Endodermal cell (in vitro differentiated cells): ENCODE data around the gene SREBF1. TPM values are rescaled to one million over a fixed set of nuclear protein-coding genes. Genes with fewer than 3 reads are reported as not detected.

Experiments
- DNase-seq: peaks from one replicate; pipeline ENCODE4 v3.0.0-alpha.2; 2017
- H3K27ac ChIP-seq: 2 replicates; pipeline ENCODE4 v1.5.1; 2013; ENCODE audit warnings: mild to moderate bottlenecking, low read depth, low read length, moderate library complexity
- H3K27me3 ChIP-seq: 2 replicates; pipeline ENCODE4 v1.6.1; 2013; ENCODE audit warnings: mild to moderate bottlenecking, low read length, moderate library complexity; ENCODE audit not compliant: insufficient read depth, control insufficient read depth, poor library complexity, severe bottlenecking
- H3K36me3 ChIP-seq: 2 replicates; pipeline ENCODE4 v1.7.0; 2013; ENCODE audit warnings: mild to moderate bottlenecking, low read length, moderate library complexity; ENCODE audit not compliant: control insufficient read depth, insufficient read depth
- H3K4me1 ChIP-seq: one replicate; pipeline ENCODE4 v1.7.0; 2013; ENCODE audit warnings: low read length; ENCODE audit not compliant: control insufficient read depth, insufficient read depth
- H3K4me3 ChIP-seq: 2 replicates; pipeline ENCODE4 v1.5.1; 2013; ENCODE audit warnings: mild to moderate bottlenecking, low read length, moderate library complexity
- H3K9ac ChIP-seq: 2 replicates; pipeline ENCODE4 v1.6.1; 2013; ENCODE audit warnings: mild to moderate bottlenecking, low read length, moderate library complexity; ENCODE audit not compliant: poor library complexity, severe bottlenecking; ENCODE audit errors: extremely low read depth
- H3K9me3 ChIP-seq: 2 replicates; pipeline ENCODE4 v1.6.1; 2013; ENCODE audit warnings: mild to moderate bottlenecking, low read length, moderate library complexity; ENCODE audit not compliant: control insufficient read depth
- H3K27ac Mint-ChIP-seq: 2 replicates; pipeline ENCODE4 v1.8.0; 2020; ENCODE audit warnings: mixed read lengths
- H3K27me3 Mint-ChIP-seq: 2 replicates; pipeline ENCODE4 v1.8.0; 2021; ENCODE audit warnings: mild to moderate bottlenecking, mixed read lengths; ENCODE audit not compliant: insufficient read depth
- H3K36me3 Mint-ChIP-seq: 2 replicates; pipeline ENCODE4 v1.8.0; 2020; ENCODE audit warnings: low read depth, mixed read lengths
- H3K4me1 Mint-ChIP-seq: 2 replicates; pipeline ENCODE4 v1.8.0; 2020; ENCODE audit warnings: mixed read lengths
- H3K4me3 Mint-ChIP-seq: 2 replicates; pipeline ENCODE4 v1.8.0; 2020; ENCODE audit warnings: mild to moderate bottlenecking, moderate library complexity, mixed read lengths
- H3K9me3 Mint-ChIP-seq: 2 replicates; pipeline ENCODE4 v1.8.0; 2020; ENCODE audit warnings: mild to moderate bottlenecking, mixed read lengths
- WGBS, 2 experiments: methylation state at CpG; one replicate each; pipeline versions ENCODE4 v1.1.5 to v1.1.7; 2013; ENCODE audit warnings: missing lambda C conversion rate in 2 of 2, mixed read lengths in 1 of 2; ENCODE audit not compliant: insufficient coverage in 1 of 2, insufficient read length in 1 of 2; 5-methylcytosine and 5-hydroxymethylcytosine counted together
- total RNA-seq, 2 donors: library from RNA; stranded (reverse); fragmentation: NEBNext Ultra II Directional in 1 of 2; extraction: Animal tissue kit (Norgen Biotek cat#: 25700) in 1 of 2; gene quantifications; 2 replicates in 1 of 2; 3 replicates in 1 of 2; pipeline ENCODE4 v1.2.1, GENCODE V29; 2021
- TF ChIP-seq, protein P1 (sequence below): fragments of 200-600 bp; sonication (generic); conservative IDR thresholded peaks from 2 replicates; pipeline ENCODE4 v1.5.0; 2021; ENCODE audit warnings: antibody characterized with exemption, mild to moderate bottlenecking

The SREBF1 gene
- total RNA-seq, 2 donors from 2014 or later = 39.0 to 58.2 TPM

DNA sequence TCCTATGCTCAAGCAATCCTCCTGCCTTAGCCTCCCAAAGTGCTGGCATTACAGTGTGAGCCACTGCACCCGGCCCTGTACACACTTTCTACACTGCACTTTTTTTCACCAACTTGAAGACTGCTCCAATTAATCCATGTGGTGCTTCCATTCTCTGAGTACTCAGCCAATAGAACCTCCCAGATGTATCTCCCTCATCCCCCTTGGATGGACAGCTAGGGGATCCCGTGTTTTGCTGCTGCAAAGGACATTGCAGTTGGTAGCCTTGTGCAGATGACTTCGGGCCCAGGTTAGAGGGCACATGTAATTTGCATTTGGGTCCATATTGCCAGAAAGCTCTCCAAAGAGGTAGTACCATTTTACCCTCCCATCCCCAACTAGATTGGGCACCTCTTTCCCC is 59.9 kb downstream of the SREBF1 start:
- Histone ChIP-seq H3K27ac (no peak overlapping the region), H3K27me3 (no peaks in the 10 kb centered on the region), H3K4me3 (no peak overlapping the region), H3K4me1 (peaks cover 18% of the 10 kb centered on the region), H3K36me3 (peaks cover 3% of the 10 kb centered on the region), H3K9ac (no peak overlapping the region), H3K9me3 (no peaks in the 10 kb centered on the region)
- no peak overlapping the region for H3K27ac Mint-ChIP-seq
- peaks cover 18% of the 10 kb centered on the region for H3K4me1 Mint-ChIP-seq
- H3K4me3 Mint-ChIP-seq = no peak overlapping the region
- TF ChIP-seq, protein P1, sequence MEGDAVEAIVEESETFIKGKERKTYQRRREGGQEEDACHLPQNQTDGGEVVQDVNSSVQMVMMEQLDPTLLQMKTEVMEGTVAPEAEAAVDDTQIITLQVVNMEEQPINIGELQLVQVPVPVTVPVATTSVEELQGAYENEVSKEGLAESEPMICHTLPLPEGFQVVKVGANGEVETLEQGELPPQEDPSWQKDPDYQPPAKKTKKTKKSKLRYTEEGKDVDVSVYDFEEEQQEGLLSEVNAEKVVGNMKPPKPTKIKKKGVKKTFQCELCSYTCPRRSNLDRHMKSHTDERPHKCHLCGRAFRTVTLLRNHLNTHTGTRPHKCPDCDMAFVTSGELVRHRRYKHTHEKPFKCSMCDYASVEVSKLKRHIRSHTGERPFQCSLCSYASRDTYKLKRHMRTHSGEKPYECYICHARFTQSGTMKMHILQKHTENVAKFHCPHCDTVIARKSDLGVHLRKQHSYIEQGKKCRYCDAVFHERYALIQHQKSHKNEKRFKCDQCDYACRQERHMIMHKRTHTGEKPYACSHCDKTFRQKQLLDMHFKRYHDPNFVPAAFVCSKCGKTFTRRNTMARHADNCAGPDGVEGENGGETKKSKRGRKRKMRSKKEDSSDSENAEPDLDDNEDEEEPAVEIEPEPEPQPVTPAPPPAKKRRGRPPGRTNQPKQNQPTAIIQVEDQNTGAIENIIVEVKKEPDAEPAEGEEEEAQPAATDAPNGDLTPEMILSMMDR = no peak
- H3K27me3 Mint-ChIP-seq = peaks cover 3% of the 10 kb centered on the region
- 88 to 95% methylated on average over 3 of the region's 3 CpGs for WGBS, 2 experiments
- DNase-seq = no peak
- no peaks in the 10 kb centered on the region for H3K9me3 Mint-ChIP-seq
- no peaks in the 10 kb centered on the region for H3K36me3 Mint-ChIP-seq

DNA sequence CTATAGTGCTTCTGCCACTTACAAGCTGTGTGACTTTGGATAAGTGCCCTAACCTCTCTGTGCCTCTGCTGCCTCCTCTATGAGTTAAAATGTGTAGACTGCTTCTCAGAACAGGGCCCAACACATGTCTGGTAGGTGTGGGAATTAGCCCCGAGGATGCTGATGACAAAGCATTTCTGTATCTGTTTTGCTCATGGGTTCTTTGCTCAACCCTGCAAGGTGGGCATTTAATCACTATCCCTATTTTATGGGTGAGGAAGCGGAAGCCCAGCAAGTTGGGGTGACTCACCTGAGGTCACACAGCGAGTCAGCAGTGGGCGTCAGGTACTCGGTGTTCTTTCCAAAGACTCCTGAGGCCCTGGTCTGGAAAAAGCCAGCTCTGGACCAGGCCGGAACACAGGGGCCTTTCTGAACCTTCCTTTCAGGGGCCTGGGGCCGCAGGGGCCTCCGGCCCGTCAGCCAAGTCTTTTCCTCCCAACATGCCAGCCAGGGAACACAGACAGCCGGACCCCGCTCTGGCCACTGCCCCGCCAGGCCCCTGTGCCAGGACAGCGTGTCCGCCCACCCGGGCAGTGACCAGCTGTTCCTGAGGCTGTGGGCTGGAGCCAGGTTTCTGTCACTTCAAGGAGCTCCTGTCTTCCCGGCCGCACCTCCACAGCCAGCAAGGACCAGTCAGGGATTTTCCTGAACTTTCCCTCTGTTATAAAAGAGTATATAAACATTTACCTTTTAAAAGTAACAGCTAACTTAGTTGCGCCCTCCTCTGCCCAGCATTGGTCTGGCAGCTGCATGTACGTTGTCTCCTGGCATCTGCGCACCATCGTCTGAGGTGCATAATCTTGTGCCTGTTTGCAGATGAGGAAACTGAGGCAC is 62.5 kb downstream of the SREBF1 start:
- Histone ChIP-seq H3K4me1 (peaks cover 12% of the 10 kb centered on the region), H3K4me3 (no peak overlapping the region), H3K9me3 (no peaks in the 10 kb centered on the region), H3K27me3 (no peaks in the 10 kb centered on the region), H3K36me3 (peaks cover 3% of the 10 kb centered on the region), H3K27ac (no peak overlapping the region), H3K9ac (no peak overlapping the region)
- Mint-ChIP-seq H3K4me1 (peaks cover 9% of the 10 kb centered on the region), H3K9me3 (no peaks in the 10 kb centered on the region), H3K27me3 (peaks cover 3% of the 10 kb centered on the region), H3K27ac (no peak overlapping the region), H3K4me3 (no peak overlapping the region), H3K36me3 (no peaks in the 10 kb centered on the region)
- 93% methylated on average over 20 to 21 of the region's 21 CpGs for WGBS, 2 experiments
- DNase-seq = no peak
- TF ChIP-seq, protein P1 = peak; percentile 44

DNA sequence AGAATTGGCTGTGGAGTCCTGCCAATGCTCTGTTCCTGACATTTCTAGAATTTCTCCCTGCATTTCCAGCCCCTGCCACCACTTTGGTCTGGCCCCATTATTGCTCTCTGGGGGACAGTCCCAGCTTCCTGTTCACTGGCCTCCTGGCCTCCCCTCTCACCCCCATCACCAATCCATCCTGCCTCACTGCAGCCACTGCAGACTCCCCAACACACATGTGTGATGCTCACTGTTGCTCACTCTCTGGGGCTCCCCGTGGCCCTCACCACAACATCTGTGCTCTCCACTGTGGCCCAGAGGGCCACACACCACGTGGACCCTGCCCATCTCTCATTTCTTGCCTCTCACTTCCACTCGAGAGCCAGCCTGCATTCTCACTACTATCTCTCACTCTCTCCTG is 64.6 kb downstream of the SREBF1 start:
- no peaks in the 10 kb centered on the region for H3K27me3 ChIP-seq
- Mint-ChIP-seq H3K36me3 (no peaks in the 10 kb centered on the region), H3K27ac (no peak overlapping the region), H3K4me1 (peaks cover 5% of the 10 kb centered on the region), H3K4me3 (no peak overlapping the region), H3K9me3 (no peaks in the 10 kb centered on the region), H3K27me3 (peaks cover 3% of the 10 kb centered on the region)
- no peak for DNase-seq
- 76 to 85% methylated on average over 3 of the region's 3 CpGs for WGBS, 2 experiments
- no peaks in the 10 kb centered on the region for H3K4me1 ChIP-seq
- H3K4me3 ChIP-seq = no peak overlapping the region
- TF ChIP-seq, protein P1 = no peak
- H3K9ac ChIP-seq = no peak overlapping the region
- no peak overlapping the region for H3K27ac ChIP-seq
- H3K36me3 ChIP-seq = peaks cover 3% of the 10 kb centered on the region
- H3K9me3 ChIP-seq = no peaks in the 10 kb centered on the region
